Astrocyte of the spinal cord (primary cell): ENCODE data around the gene SLC8A1.

Experiments used
- DNase-seq: peaks from one replicate; pipeline ENCODE4 v3.0.0; 2011; ENCODE audit warnings: low read depth, low spot score
- H3K4me3 ChIP-seq: 2 replicates; pipeline ENCODE4 v1.5.1; 2011; ENCODE audit warnings: low read depth, mild to moderate bottlenecking, low read length, moderate library complexity
- CTCF ChIP-seq: IDR thresholded peaks from 2 replicates; pipeline ENCODE4 v1.5.1; 2012; ENCODE audit warnings: low read depth, mild to moderate bottlenecking, low read length, inconsistent platforms
- in situ Hi-C: cut with HindIII; loops from 2 replicates; pipeline ENCODE4 v1.10.0; 2017; ENCODE audit warnings: low sequenced_read_pairs

SLC8A1 gene

GRCh38 chr2:40418614-40419363 lies 33.1 kb downstream of the SLC8A1 start:
- no peak overlapping the region for H3K4me3 ChIP-seq
- DNase-seq = no peak
- in situ Hi-C loops = no loop called here
- no peak for TF ChIP-seq CTCF

- DNase-seq = peak; percentile 55
- TF ChIP-seq CTCF = no peak
- in situ Hi-C loops = no loop called here
- H3K4me3 ChIP-seq = no peak overlapping the region
These were observed 35.4 kb downstream of the SLC8A1 start for GRCh38 chr2:40416486-40416885.

GRCh38 chr2:40415391-40415790 lies 36.5 kb downstream of the SLC8A1 start:
- no peak overlapping the region for H3K4me3 ChIP-seq
- in situ Hi-C loops = no loop called here
- no peak for DNase-seq
- TF ChIP-seq CTCF = no peak

- no peak for TF ChIP-seq CTCF
- DNase-seq = peak; percentile 29
- in situ Hi-C loops = no loop called here
- no peak overlapping the region for H3K4me3 ChIP-seq
These were observed 39.4 kb downstream of the SLC8A1 start for GRCh38 chr2:40412456-40412855.

- DNase-seq = no peak
- no peak for TF ChIP-seq CTCF
- no peak overlapping the region for H3K4me3 ChIP-seq
- in situ Hi-C loops = no loop called here
These were observed 41.2 kb downstream of the SLC8A1 start for GRCh38 chr2:40410695-40411094.

- DNase-seq = no peak
- H3K4me3 ChIP-seq = no peak overlapping the region
- no peak for TF ChIP-seq CTCF
- in situ Hi-C loops = no loop called here
These were observed 42.2 kb downstream of the SLC8A1 start for GRCh38 chr2:40409734-40410133.
